ENCODE measurements around the gene FAM83E. TPM values are rescaled to one million over a fixed set of nuclear protein-coding genes. Genes with fewer than 3 reads are reported as not detected.

FAM83E gene
- total RNA-seq, 2 experiments from 2014 or later, result 3.8 to 4.7 TPM

GRCh38 chr19:48627865-48628314 is 13.0 kb upstream of the FAM83E start:
- ChIA-PET POLR2A (interaction anchor here (1.5 to 9.6 kb wide), 2 partner anchors 8 to 15 kb away, joined by 4 to 154 read pairs; partner anchors contain the start of genes FAM83E, RPL18 and SPHK2), CTCF (no interaction called here)
- ATAC-seq, result no peak
- intact Hi-C loops (cut with micrococcal nuclease), result no loop called here
- no peaks in the 10 kb centered on the region for H3K9me3 Mint-ChIP-seq
- peak overlapping the region; percentile 71 for H3K27ac Mint-ChIP-seq
- peaks cover 41% of the 10 kb centered on the region for H3K4me1 Mint-ChIP-seq (ENCODE audit: low read depth)
- no peak for TF ChIP-seq CTCF (IDR thresholded peaks at IDR 0.05)
- no peak for DNase-seq
- H3K36me3 Mint-ChIP-seq (ENCODE audit: low read depth), result peaks cover 11% of the 10 kb centered on the region
- no peaks in the 10 kb centered on the region for H3K27me3 Mint-ChIP-seq
- H3K4me3 Mint-ChIP-seq, result no peak overlapping the region

- intact Hi-C loops (cut with micrococcal nuclease), result no loop called here
- Mint-ChIP-seq H3K4me1 (ENCODE audit: low read depth) (peaks cover 38% of the 10 kb centered on the region), H3K27ac (peak overlapping the region; percentile 71), H3K4me3 (no peak overlapping the region), H3K9me3 (no peaks in the 10 kb centered on the region), H3K36me3 (ENCODE audit: low read depth) (peaks cover 13% of the 10 kb centered on the region), H3K27me3 (no peaks in the 10 kb centered on the region)
- POLR2A ChIA-PET, result interaction anchor here (0.6 to 9.6 kb wide), 3 partner anchors 8 to 14 kb away, joined by 4 to 154 read pairs (median 4); partner anchors contain the start of genes FAM83E, RPL18 and SPHK2
- TF ChIP-seq CTCF (IDR thresholded peaks at IDR 0.05), result no peak
- CTCF ChIA-PET, result no interaction called here
- DNase-seq (peak; percentile 75), ATAC-seq (peak; percentile 43)
Observed at GRCh38 chr19:48627201-48627864, 12.5 kb upstream of the FAM83E start.

GRCh38 chr19:48625891-48626327 is 11.0 kb upstream of the FAM83E start:
- ChIA-PET POLR2A (interaction anchor here (9.6 kb wide), 1 partner anchor 6 kb away, joined by 154 read pairs; the partner anchor contains the start of genes FAM83E, RPL18 and SPHK2), CTCF (no interaction called here)
- intact Hi-C loops (cut with micrococcal nuclease), result no loop called here
- no peak overlapping the region for H3K4me3 Mint-ChIP-seq
- H3K4me1 Mint-ChIP-seq (ENCODE audit: low read depth), result peaks cover 41% of the 10 kb centered on the region
- TF ChIP-seq CTCF (IDR thresholded peaks at IDR 0.05), result no peak
- DNase-seq (no peak), ATAC-seq (no peak)
- no peak overlapping the region for H3K27ac Mint-ChIP-seq
- peaks cover 20% of the 10 kb centered on the region for H3K36me3 Mint-ChIP-seq (ENCODE audit: low read depth)
- no peaks in the 10 kb centered on the region for H3K9me3 Mint-ChIP-seq
- H3K27me3 Mint-ChIP-seq, result no peaks in the 10 kb centered on the region

GRCh38 chr19:48624791-48625723 is 10.2 kb upstream of the FAM83E start:
- peak overlapping the region; percentile 91 for H3K27ac Mint-ChIP-seq
- intact Hi-C loops (cut with micrococcal nuclease), result no loop called here
- ChIA-PET POLR2A (interaction anchor here (10.8 kb wide), 1 partner anchor 5 kb away, joined by 154 read pairs; no protein-coding TSS in a partner anchor), CTCF (no interaction called here)
- DNase-seq (no peak), ATAC-seq (no peak)
- peak overlapping the region; percentile 73 for H3K4me3 Mint-ChIP-seq
- peaks cover 41% of the 10 kb centered on the region for H3K4me1 Mint-ChIP-seq (ENCODE audit: low read depth)
- H3K36me3 Mint-ChIP-seq (ENCODE audit: low read depth), result peaks cover 22% of the 10 kb centered on the region
- TF ChIP-seq CTCF (IDR thresholded peaks at IDR 0.05), result no peak
- no peaks in the 10 kb centered on the region for H3K9me3 Mint-ChIP-seq
- H3K27me3 Mint-ChIP-seq, result no peaks in the 10 kb centered on the region

All from activated CD8-positive, alpha-beta T cell treated with anti-CD3 and anti-CD28 coated beads for 36 hours (primary cell).